ENCODE data around the gene CDKL1. TPM values are rescaled to one million over a fixed set of nuclear protein-coding genes. Genes with fewer than 3 reads are reported as not detected.

CDKL1 gene
- total and polyA plus RNA-seq, 2 of the 13 experiments (the other 11 are each of a cell fraction or from before 2014, with no cell fraction given) = 4.4 to 5.1 TPM

GRCh38 chr14:50396631-50397389, at the start of gene CDKL1 (continued):
- TF ChIP-seq TEF (CRISPR knock-in tag; IDR thresholded peaks at IDR 0.05) (no peak), SKIL (CRISPR knock-in tag; IDR thresholded peaks at IDR 0.05; ENCODE audit: borderline replicate concordance) (no peak), ZNF3 (CRISPR knock-in tag; IDR thresholded peaks at IDR 0.05) (no peak), AKAP8 (CRISPR knock-in tag; IDR thresholded peaks at IDR 0.05) (peak; percentile 48; the same call in 1 of the 2 replicates), ZNF274 (CRISPR knock-in tag; IDR thresholded peaks at IDR 0.05) (peak; percentile 82; the same call in 1 of the 2 replicates), ZFP90 (CRISPR knock-in tag; IDR thresholded peaks at IDR 0.05; ENCODE audit: borderline replicate concordance) (no peak), NCOA1 (CRISPR knock-in tag; IDR thresholded peaks at IDR 0.05) (no peak; the same call in 1 of the 2 replicates), ZFP1 (CRISPR knock-in tag; IDR thresholded peaks at IDR 0.05) (0 out of 2 replicates have a peak, but pooled peaks have one; percentile 34), ADNP (CRISPR knock-in tag; IDR thresholded peaks at IDR 0.05) (no peak), ZNF451 (CRISPR knock-in tag; IDR thresholded peaks at IDR 0.05) (peak; percentile 83), SIN3B (IDR thresholded peaks at IDR 0.05; ENCODE audit: low read length) (no peak), ZNF558 (CRISPR knock-in tag; IDR thresholded peaks at IDR 0.05; ENCODE audit: borderline replicate concordance) (no peak; the same call in 1 of the 2 replicates), ELF1 (CRISPR knock-in tag; IDR thresholded peaks at IDR 0.05) (no peak), MAFK (conservative IDR thresholded peaks at IDR 0.05 in 1 of 2, IDR thresholded peaks at IDR 0.05 in 1 of 2; ENCODE audit: low read length in 2 of 2) (peak; percentile 57 to 60)
- TF ChIP-seq, protein P1, sequence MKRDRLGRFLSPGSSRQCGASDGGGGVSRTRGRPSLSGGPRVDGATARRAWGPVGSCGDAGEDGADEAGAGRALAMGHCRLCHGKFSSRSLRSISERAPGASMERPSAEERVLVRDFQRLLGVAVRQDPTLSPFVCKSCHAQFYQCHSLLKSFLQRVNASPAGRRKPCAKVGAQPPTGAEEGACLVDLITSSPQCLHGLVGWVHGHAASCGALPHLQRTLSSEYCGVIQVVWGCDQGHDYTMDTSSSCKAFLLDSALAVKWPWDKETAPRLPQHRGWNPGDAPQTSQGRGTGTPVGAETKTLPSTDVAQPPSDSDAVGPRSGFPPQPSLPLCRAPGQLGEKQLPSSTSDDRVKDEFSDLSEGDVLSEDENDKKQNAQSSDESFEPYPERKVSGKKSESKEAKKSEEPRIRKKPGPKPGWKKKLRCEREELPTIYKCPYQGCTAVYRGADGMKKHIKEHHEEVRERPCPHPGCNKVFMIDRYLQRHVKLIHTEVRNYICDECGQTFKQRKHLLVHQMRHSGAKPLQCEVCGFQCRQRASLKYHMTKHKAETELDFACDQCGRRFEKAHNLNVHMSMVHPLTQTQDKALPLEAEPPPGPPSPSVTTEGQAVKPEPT (CRISPR knock-in tag; IDR thresholded peaks at IDR 0.05; ENCODE audit: low read depth) = no peak
- TF ChIP-seq, protein P2, sequence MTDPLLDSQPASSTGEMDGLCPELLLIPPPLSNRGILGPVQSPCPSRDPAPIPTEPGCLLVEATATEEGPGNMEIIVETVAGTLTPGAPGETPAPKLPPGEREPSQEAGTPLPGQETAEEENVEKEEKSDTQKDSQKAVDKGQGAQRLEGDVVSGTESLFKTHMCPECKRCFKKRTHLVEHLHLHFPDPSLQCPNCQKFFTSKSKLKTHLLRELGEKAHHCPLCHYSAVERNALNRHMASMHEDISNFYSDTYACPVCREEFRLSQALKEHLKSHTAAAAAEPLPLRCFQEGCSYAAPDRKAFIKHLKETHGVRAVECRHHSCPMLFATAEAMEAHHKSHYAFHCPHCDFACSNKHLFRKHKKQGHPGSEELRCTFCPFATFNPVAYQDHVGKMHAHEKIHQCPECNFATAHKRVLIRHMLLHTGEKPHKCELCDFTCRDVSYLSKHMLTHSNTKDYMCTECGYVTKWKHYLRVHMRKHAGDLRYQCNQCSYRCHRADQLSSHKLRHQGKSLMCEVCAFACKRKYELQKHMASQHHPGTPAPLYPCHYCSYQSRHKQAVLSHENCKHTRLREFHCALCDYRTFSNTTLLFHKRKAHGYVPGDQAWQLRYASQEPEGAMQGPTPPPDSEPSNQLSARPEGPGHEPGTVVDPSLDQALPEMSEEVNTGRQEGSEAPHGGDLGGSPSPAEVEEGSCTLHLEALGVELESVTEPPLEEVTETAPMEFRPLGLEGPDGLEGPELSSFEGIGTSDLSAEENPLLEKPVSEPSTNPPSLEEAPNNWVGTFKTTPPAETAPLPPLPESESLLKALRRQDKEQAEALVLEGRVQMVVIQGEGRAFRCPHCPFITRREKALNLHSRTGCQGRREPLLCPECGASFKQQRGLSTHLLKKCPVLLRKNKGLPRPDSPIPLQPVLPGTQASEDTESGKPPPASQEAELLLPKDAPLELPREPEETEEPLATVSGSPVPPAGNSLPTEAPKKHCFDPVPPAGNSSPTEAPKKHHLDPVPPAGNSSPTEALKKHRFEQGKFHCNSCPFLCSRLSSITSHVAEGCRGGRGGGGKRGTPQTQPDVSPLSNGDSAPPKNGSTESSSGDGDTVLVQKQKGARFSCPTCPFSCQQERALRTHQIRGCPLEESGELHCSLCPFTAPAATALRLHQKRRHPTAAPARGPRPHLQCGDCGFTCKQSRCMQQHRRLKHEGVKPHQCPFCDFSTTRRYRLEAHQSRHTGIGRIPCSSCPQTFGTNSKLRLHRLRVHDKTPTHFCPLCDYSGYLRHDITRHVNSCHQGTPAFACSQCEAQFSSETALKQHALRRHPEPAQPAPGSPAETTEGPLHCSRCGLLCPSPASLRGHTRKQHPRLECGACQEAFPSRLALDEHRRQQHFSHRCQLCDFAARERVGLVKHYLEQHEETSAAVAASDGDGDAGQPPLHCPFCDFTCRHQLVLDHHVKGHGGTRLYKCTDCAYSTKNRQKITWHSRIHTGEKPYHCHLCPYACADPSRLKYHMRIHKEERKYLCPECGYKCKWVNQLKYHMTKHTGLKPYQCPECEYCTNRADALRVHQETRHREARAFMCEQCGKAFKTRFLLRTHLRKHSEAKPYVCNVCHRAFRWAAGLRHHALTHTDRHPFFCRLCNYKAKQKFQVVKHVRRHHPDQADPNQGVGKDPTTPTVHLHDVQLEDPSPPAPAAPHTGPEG (CRISPR knock-in tag; IDR thresholded peaks at IDR 0.05) = peak; percentile 71
- TF ChIP-seq, protein P3, sequence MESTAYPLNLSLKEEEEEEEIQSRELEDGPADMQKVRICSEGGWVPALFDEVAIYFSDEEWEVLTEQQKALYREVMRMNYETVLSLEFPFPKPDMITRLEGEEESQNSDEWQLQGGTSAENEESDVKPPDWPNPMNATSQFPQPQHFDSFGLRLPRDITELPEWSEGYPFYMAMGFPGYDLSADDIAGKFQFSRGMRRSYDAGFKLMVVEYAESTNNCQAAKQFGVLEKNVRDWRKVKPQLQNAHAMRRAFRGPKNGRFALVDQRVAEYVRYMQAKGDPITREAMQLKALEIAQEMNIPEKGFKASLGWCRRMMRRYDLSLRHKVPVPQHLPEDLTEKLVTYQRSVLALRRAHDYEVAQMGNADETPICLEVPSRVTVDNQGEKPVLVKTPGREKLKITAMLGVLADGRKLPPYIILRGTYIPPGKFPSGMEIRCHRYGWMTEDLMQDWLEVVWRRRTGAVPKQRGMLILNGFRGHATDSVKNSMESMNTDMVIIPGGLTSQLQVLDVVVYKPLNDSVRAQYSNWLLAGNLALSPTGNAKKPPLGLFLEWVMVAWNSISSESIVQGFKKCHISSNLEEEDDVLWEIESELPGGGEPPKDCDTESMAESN (CRISPR knock-in tag; conservative IDR thresholded peaks at IDR 0.05) = peak; percentile 52
